Stimulated activated CD4-positive, alpha-beta T cell treated with anti-CD3 and anti-CD28 coated beads, Interleukin-4, amount 100 ng/mL, for 24 hours (primary cell): ENCODE data around the gene MTCL1.

Experiments
- DNase-seq: peaks from one replicate; pipeline ENCODE4 v3.0.0-alpha.2; 2020

Gene MTCL1

DNA sequence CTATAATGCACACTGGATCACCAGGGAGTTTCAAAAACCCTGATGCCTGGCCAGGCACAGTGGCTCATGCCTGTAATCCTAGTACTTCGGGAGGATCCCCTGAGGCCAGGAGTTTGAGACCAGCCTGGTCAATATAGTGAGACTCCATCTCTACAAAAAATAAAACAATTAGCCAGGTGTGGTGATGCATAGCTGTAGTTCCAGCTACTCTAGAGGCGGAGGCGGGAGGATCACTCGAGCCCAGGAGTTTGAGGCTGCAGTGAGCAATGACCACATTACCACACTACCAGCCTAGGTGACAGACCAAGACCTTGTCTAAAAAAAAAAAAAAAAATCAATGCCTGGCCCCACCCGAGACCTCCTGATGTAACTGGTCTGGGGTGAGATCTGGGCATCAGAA, 137.2 kb downstream of the MTCL1 start:
- no peak for DNase-seq

DNA sequence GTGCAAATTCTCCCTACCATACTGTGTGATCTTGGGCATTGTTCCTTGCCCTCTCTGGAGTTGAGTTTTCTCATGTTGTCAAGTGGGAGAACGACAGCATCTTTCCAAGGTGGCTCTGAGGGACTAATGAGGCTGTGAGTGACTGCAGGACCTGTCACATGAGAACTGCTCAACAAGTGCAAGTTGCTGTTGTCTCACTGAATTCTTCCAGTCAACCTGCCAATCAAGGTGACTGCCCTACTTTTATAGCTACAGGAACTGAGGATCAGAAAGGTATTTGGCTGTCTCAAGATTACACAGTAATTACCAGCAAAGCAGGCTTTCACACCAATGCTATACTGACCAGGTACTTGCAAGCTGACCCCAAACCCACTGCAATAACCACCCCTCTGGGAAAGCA, 137.6 kb downstream of the MTCL1 start:
- no peak for DNase-seq

DNA sequence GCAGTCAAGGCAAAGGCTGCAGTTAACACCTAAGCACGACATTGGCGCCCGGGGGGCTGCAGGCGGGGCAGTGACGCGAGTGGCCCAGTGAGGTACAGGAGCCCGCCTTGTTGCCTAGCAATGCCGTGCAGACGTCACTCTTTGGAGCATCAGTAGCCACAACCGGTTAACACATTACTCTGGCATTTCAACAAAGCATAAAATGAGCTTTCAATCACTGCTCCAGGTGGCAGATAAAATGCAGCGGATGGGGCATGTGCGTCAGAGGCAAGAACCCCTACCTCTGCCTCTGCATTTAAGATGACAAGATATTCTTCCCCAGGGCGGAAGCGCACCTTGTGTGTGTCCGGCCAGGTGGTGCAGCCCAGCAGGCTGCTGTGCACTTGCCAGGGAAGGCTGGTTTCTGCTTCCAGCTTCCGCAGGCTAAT, 139.4 kb downstream of the MTCL1 start:
- no peak for DNase-seq

- no peak for DNase-seq
Observed at GRCh38 chr18:8845506-8845905, 140.2 kb downstream of the MTCL1 start.

DNA sequence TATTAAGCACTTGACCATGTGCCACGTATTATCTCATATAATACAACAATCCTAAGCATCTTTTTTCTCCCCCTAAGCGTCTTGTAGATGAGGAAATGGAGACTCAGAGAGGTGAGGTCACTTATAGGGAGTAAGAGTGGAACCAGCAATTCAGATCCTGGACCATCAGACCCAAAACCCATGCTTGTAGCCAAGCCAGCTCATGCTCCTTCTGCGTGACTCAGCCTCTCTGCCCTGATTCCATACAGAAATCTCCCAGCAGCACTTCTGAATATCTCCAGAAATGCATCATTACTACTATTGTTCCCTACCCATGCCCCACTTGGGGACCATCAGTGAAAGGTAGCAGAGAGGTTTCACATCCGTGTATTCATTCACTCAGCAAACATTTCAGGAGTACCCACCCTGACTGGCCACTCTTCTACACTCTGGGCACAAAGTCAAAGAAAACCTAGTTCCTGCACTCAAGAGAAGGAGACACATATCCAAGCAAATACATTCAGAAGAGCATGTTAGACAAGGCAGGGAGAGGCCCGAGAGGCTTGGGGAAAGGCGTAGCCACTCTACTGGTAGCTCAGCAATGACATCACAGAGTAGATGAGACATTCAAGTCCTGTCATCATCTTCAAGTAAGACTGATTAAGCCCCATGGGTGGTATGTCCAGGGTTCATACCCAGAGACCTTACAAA, 141.9 kb downstream of the MTCL1 start:
- no peak for DNase-seq

DNA sequence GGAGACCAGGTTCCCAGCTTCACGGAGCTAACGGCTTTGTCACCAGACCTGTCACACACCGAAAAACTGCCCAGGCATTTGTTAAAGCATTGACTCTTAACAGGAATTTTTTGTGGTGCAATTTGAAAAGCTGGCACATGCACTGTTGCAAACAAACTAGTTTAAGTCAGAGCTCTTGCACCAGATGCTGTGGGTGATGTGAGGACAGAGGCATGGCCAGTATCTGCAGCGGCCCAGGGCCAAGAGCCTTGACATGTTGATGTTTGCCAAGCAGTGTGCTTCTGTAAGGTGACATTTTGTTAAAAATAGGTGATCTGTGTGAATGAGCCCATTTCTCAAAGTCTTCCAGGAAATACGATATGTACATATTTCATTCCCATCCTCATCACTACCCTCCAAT, 142.5 kb downstream of the MTCL1 start:
- no peak for DNase-seq

DNA sequence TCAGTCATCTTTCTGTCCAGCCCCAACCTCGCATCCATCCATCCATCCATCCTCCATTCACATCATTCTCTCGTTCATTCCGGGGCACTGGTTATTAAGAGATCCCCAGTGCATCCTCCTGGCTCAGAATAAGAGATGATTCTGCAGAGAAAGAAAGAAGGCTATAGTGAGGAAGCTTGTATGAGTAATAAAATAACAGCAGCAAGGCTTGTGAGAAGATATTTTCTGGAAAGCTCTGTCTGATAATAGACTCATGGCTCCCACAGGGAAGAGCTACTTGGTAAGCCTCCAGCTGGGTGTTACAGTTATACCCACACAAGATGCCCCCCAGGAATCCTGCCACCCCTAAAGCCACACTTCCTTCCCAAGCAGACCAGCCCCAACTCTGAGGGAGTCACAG, 143.2 kb downstream of the MTCL1 start:
- no peak for DNase-seq

GRCh38 chr18:8849696-8850095, 144.3 kb downstream of the MTCL1 start:
- no peak for DNase-seq

GRCh38 chr18:8851659-8852058, 146.3 kb downstream of the MTCL1 start:
- DNase-seq, result no peak

DNA sequence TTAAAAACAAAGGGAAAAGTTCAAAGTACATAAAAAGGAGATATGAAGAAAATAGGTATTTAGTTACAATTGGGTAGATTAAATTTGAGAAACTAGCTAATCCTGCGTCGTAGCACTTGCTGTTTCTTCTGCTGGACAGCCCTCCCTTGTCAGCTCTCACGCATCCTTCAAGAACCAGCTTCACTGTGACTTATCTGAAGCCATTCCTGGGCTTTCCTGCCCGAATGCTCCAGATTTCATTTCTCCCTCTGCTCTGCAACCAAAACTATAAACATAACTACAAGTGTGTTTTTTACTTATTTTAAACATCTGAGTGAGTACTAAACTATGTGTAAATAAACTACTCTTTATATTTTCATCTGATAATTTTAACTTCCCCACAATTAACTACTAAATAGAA, 149.2 kb downstream of the MTCL1 start:
- no peak for DNase-seq

GRCh38 chr18:8854962-8855361, 149.6 kb downstream of the MTCL1 start:
- DNase-seq, result no peak

DNA sequence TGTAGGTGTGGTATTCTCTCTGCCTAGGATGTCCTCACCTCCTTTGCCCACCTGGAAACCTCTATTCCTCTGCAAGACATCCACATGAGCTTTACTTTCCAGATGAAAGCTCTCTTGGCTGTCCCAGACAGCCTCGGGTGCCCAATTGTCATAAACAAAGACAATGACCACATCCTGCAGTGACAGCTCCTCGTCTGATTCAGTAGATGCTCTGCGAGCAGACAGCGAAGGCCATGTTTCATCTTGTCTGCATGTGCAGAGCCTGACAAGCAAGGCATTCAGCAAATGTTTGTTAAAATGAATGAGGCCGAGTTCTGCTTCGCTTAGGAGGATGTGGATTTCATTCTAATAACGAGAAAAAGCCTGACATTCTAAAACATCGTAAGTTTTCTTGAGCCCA, 150.9 kb downstream of the MTCL1 start:
- no peak for DNase-seq

GRCh38 chr18:8856769-8857393, 151.5 kb downstream of the MTCL1 start:
- DNase-seq, result no peak

GRCh38 chr18:8857806-8858205, 152.4 kb downstream of the MTCL1 start:
- no peak for DNase-seq

DNA sequence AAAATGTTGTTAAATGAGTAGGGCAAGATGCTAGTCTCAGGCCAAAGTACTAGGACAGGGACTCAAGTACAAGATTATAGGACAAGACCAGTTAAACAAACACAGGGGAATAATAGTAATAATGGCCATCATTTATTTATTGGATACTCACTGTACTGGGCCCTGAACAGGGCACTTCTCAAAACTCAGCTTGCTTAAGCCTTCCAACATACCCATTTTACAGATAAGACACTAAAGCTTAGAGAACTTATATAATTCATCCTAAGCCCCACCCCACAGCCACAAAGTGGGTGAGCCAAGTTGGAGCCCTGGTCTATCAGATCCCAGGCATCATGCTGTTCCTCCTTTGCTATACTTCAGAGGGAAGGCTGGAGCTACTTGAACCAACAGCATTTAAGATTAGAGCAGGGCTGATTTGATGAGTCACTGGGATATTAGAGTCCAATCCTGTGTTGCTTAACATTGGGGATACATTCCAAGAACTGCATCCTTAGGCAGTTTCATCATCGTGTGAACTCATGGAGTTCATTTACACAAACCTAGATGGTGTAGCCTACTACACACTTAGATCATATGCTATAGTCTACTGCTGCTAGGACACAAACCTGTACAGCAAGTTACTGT, 153.6 kb downstream of the MTCL1 start:
- DNase-seq, result no peak

- DNase-seq, result no peak
Observed at GRCh38 chr18:8860845-8861642, 155.7 kb downstream of the MTCL1 start.

DNA sequence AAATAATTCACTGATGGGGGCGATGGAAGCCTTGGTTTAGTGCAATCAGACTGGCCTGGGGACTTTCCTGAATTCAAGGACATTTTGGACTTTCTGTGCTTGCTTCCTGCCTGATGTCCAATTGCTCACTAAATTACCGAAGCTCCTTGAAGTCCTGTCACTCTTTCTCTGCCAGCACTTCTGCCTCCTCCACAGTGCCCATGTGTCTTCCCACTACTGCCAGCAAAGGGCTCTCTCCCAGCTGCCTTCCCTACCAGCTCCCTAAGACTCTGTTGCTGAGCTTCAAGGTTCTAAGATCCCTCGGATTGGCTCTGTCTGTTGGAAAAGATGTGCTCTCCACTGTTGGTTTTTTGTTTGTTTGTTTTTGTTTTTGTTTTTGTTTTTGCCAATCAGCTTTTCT, 158.1 kb downstream of the MTCL1 start:
- no peak for DNase-seq

GRCh38 chr18:8865934-8866333, 160.6 kb downstream of the MTCL1 start:
- DNase-seq, result no peak

- no peak for DNase-seq
Observed at GRCh38 chr18:8866679-8867078, 161.3 kb downstream of the MTCL1 start.

- DNase-seq, result no peak
Observed at GRCh38 chr18:8868276-8868675, 162.9 kb downstream of the MTCL1 start.

- no peak for DNase-seq
Observed at GRCh38 chr18:8868779-8869415, 163.5 kb downstream of the MTCL1 start.

GRCh38 chr18:8869696-8870095, 164.3 kb downstream of the MTCL1 start:
- DNase-seq, result no peak

- DNase-seq, result no peak
Observed at GRCh38 chr18:8870528-8870927, 165.2 kb downstream of the MTCL1 start.
